OCI-LY7 (cell line): Measurements from ENCODE around the gene CDC42EP3. TPM values are rescaled to one million over a fixed set of nuclear protein-coding genes. Genes with fewer than 3 reads are reported as not detected.

Experiments
- BruUV-seq: library from RNA; stranded (reverse); fragments of 400-500 nt; replicated peaks from 2 replicates; lab custom pipeline; 2021; lab: Mats Ljungman, UMichigan
- CTCF ChIA-PET: fragments of 300-600 bp; sonication (Branson Sonifier 250); formaldehyde crosslinking; loops from one replicate; lab custom pipeline; 2022; ENCODE audit warnings: antibody characterized with exemption; ENCODE audit not compliant: unreplicated experiment; lab: Charles Lee
- POLR2A ChIA-PET: fragments of 300-600 bp; sonication (Branson Sonifier 250); formaldehyde crosslinking; loops from one replicate; lab custom pipeline; 2022; ENCODE audit warnings: antibody characterized with exemption; lab: Charles Lee
- DNase-seq: peaks from one replicate; pipeline ENCODE4 v3.0.0-alpha.2; 2015; ENCODE audit warnings: low spot score
- H2AFZ ChIP-seq: fragments of 200-600 bp; sonication (generic), shearing (Covaris generic); 2 replicates; pipeline ENCODE4 v1.6.1; 2014; ENCODE audit warnings: mild to moderate bottlenecking, antibody characterized with exemption, low read length, moderate library complexity
- H3K27ac ChIP-seq: fragments of 200-600 bp; sonication (generic); 2 replicates; pipeline ENCODE4 v1.5.1; 2014; ENCODE audit warnings: mixed run types, low read depth, mild to moderate bottlenecking, moderate library complexity, low read length, inconsistent platforms; ENCODE audit not compliant: poor library complexity, severe bottlenecking
- H3K36me3 ChIP-seq: fragments of 200-600 bp; sonication (generic); 2 replicates; pipeline ENCODE4 v1.6.1; 2014; ENCODE audit warnings: mild to moderate bottlenecking, antibody characterized with exemption, low read length, moderate library complexity, mixed read lengths; ENCODE audit not compliant: insufficient read depth
- H3K4me1 ChIP-seq: fragments of 200-600 bp; sonication (generic); 2 replicates; pipeline ENCODE4 v1.5.1; 2014; ENCODE audit warnings: mild to moderate bottlenecking, low read length; ENCODE audit not compliant: insufficient read depth, poor library complexity, severe bottlenecking
- H3K4me2 ChIP-seq: fragments of 200-600 bp; sonication (generic); 2 replicates; pipeline ENCODE4 v1.6.1; 2014; ENCODE audit warnings: mild to moderate bottlenecking, low read length
- H3K4me3 ChIP-seq: fragments of 200-600 bp; sonication (generic); 2 replicates; pipeline ENCODE4 v1.5.1; 2014; ENCODE audit warnings: mild to moderate bottlenecking, low read depth, low read length; ENCODE audit not compliant: poor library complexity, severe bottlenecking
- H3K79me2 ChIP-seq: fragments of 200-600 bp; sonication (generic); 2 replicates; pipeline ENCODE4 v1.6.1; 2016; ENCODE audit warnings: low read depth, mild to moderate bottlenecking, low read length, moderate library complexity, mixed read lengths; ENCODE audit not compliant: insufficient read depth
- H3K9me2 ChIP-seq: fragments of 200-600 bp; sonication (generic); 2 replicates; pipeline ENCODE4 v1.6.1; 2016; ENCODE audit warnings: mild to moderate bottlenecking, low read length, mixed read lengths; ENCODE audit not compliant: insufficient read depth
- H3K9me3 ChIP-seq: fragments of 200-600 bp; sonication (generic); 2 replicates; pipeline ENCODE4 v1.6.1; 2014; ENCODE audit warnings: mild to moderate bottlenecking, mixed run types, low read length, mixed read lengths
- H4K20me1 ChIP-seq: fragments of 200-600 bp; sonication (generic); 2 replicates; pipeline ENCODE4 v1.6.1; 2014; ENCODE audit warnings: mild to moderate bottlenecking, antibody characterized with exemption, low read length, moderate library complexity, mixed read lengths; ENCODE audit not compliant: insufficient read depth
- CTCF ChIP-seq: fragments of 200-600 bp; sonication (generic); conservative IDR thresholded peaks from 2 replicates; pipeline ENCODE4 v1.5.1; 2014; ENCODE audit warnings: mild to moderate bottlenecking, antibody characterized with exemption, low read length, moderate library complexity, mixed read lengths
- EZH2phosphoT487 ChIP-seq: fragments of 200-600 bp; sonication (generic); IDR thresholded peaks from 2 replicates; pipeline ENCODE4 v1.6.1; 2018; ENCODE audit warnings: low read depth, borderline replicate concordance, mild to moderate bottlenecking, mixed run types, antibody characterized with exemption, low read length, moderate library complexity, mixed read lengths
- intact Hi-C: fragments of 100-400 bp; cut with micrococcal nuclease; formaldehyde crosslinking; loops from one replicate; pipeline ENCODE4 v1.10.0; 2022; ENCODE audit not compliant: unreplicated experiment
- total RNA-seq, 2 experiments: library from RNA; depleted of rRNA in 1 of 2; stranded (reverse); fragments of >200 nt in 1 of 2; shearing (Covaris generic) in 1 of 2; gene quantifications; 2 replicates each; pipeline ENCODE4 v1.2.3, GENCODE V29; 2014 to 2022

The CDC42EP3 gene
- total RNA-seq, 2 experiments from 2014 or later, result 7.2 to 22.9 TPM

- Histone ChIP-seq H3K4me2 (no peak overlapping the region), H3K9me2 (no peaks in the 10 kb centered on the region), H3K9me3 (no peaks in the 10 kb centered on the region), H3K4me3 (no peak overlapping the region), H3K79me2 (no peaks in the 10 kb centered on the region), H2AFZ (no peak overlapping the region), H4K20me1 (no peaks in the 10 kb centered on the region), H3K36me3 (no peaks in the 10 kb centered on the region), H3K27ac (no peak overlapping the region), H3K4me1 (peaks cover 4% of the 10 kb centered on the region)
- ChIA-PET POLR2A (interaction anchor here (0.5 to 1.6 kb wide), 5 partner anchors 9 to 574 kb away, joined by 3 to 4 read pairs (median 3); no protein-coding TSS in a partner anchor), CTCF (interaction anchor here (0.6 kb wide), 1 partner anchor 31 kb away, joined by 3 read pairs; no protein-coding TSS in a partner anchor)
- BruUV-seq, result no TSS peak
- DNase-seq, result no peak
- TF ChIP-seq CTCF, result no peak
- no peak for TF ChIP-seq EZH2phosphoT487
- intact Hi-C loops, result no loop called here
Measured at GRCh38 chr2:37623406-37623805, 48.0 kb downstream of the CDC42EP3 start.

- Histone ChIP-seq H3K4me2 (no peak overlapping the region), H4K20me1 (no peaks in the 10 kb centered on the region), H3K27ac (no peak overlapping the region), H3K9me3 (no peaks in the 10 kb centered on the region), H3K9me2 (no peaks in the 10 kb centered on the region), H2AFZ (no peak overlapping the region), H3K79me2 (no peaks in the 10 kb centered on the region), H3K36me3 (no peaks in the 10 kb centered on the region), H3K4me3 (no peak overlapping the region), H3K4me1 (peaks cover 4% of the 10 kb centered on the region)
- intact Hi-C loops, result no loop called here
- DNase-seq, result no peak
- no TSS peak for BruUV-seq
- no peak for TF ChIP-seq EZH2phosphoT487
- no peak for TF ChIP-seq CTCF
- CTCF ChIA-PET, result no interaction called here
- POLR2A ChIA-PET, result interaction anchor here (1.1 to 1.6 kb wide), 3 partner anchors 21 to 710 kb away, joined by 3 to 4 read pairs (median 4); no protein-coding TSS in a partner anchor
Measured at GRCh38 chr2:37622450-37623100, 48.9 kb downstream of the CDC42EP3 start.

GRCh38 chr2:37621199-37621598 is 50.2 kb downstream of the CDC42EP3 start:
- ChIA-PET CTCF (no interaction called here), POLR2A (interaction anchor here (0.5 to 1.7 kb wide), 7 partner anchors 13 to 709 kb away, joined by 3 to 10 read pairs (median 4); no protein-coding TSS in a partner anchor)
- H3K4me3 ChIP-seq, result no peak overlapping the region
- H3K9me3 ChIP-seq, result no peaks in the 10 kb centered on the region
- no peaks in the 10 kb centered on the region for H3K79me2 ChIP-seq
- TF ChIP-seq CTCF (no peak), EZH2phosphoT487 (no peak)
- H2AFZ ChIP-seq, result no peak overlapping the region
- H3K9me2 ChIP-seq, result no peaks in the 10 kb centered on the region
- BruUV-seq, result no TSS peak
- no peaks in the 10 kb centered on the region for H4K20me1 ChIP-seq
- no peak for DNase-seq
- peaks cover 12% of the 10 kb centered on the region for H3K4me1 ChIP-seq
- H3K4me2 ChIP-seq, result no peak overlapping the region
- H3K36me3 ChIP-seq, result no peaks in the 10 kb centered on the region
- intact Hi-C loops, result no loop called here
- H3K27ac ChIP-seq, result no peak overlapping the region
